Endothelial cell of hepatic sinusoid (primary cell): ENCODE measurements around the gene DNAJC30.
"Not testable (repeated sequence)": the region's sequence is repeated elsewhere in the genome, so short reads cannot be mapped to it uniquely, and the experiment has no call there.

Source experiments
- in situ Hi-C: cut with HindIII; loops from 2 replicates; pipeline ENCODE4 v1.10.0; 2017; ENCODE audit warnings: low sequenced_read_pairs

The DNAJC30 gene

DNA sequence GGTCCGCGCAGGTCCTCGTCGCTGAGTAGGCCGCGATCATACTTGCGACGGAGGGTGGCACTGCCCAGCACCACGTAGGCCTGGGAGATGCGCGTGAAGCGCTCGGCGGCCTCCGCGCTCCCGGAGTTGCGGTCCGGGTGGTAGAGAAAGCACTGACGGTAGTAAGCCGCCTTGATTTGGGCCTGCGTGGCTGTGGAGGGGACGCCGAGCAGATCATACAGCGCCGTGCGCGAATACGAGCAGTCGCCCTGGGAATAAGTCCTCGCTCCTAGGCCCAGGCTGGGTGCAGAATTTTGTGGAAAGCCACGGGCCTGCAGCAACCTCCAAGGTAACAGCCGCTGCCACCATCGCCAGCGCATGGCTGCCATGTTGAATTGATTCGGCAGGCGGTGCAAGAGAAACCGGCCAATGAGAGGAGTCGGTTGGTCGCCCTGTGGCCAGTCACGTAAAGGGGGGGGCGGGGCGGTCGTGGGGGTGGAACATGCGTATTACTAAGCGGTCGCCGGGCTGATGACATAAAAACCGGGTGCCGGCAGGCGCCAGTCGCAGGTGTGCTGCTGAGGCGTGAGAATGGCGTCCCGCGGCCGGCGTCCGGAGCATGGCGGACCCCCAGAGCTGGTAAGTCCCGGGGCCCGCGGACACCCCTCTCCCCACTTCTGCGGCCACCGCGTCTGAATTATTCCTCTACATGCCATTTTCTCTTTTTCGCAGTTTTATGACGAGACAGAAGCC, at the start of gene DNAJC30, which contains the start of gene BUD23:
TSS of gene DNAJC30 (minus strand) at position 398 of the 732 bp plus-strand sequence. CDS start at position 368, 30 bp downstream.
TSS of gene BUD23 (plus strand) at position 542 of the 732 bp plus-strand sequence. CDS start at position 571, 29 bp downstream.
- in situ Hi-C loops: no loop called here

DNA sequence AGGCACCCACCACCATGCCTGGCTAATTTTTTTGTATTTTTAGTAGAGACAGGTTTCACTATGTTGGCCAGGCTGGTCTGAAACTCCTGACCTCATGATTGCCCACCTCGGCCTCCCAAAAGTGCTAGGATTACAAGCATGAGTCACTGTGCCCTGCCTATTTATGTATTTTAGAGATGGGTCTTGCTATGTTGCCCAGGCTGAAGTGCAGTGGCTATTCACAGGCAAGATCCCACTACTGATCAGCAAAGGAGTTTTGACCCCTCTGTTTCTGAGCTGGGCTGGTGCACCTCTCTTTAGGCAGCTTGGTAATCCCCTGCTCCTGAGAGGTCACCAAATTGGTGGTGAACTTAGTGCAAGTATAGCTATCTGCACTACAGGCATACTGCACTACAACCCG, 49.1 kb upstream of the DNAJC30 start:
- in situ Hi-C loops: no loop called here

DNA sequence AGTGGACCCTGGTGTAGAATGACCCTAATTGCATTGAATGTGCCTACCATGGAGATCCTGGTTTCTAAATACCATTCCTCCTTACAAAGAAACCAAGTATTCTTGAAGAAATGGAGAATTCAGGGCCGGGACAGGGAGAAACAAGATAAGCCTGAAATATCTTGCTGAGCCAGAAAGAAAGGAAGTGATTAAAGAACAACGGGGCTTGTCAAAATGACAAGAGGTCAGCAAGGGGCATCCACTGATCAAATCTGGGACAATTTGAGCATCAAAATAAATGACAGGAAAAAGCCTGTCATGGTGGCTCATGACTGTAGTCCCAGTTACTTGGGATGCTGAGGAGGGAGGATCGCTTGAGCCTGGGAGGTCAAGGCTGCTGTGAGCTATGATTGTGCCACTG, 47.2 kb upstream of the DNAJC30 start:
- in situ Hi-C loops: no loop called here

DNA sequence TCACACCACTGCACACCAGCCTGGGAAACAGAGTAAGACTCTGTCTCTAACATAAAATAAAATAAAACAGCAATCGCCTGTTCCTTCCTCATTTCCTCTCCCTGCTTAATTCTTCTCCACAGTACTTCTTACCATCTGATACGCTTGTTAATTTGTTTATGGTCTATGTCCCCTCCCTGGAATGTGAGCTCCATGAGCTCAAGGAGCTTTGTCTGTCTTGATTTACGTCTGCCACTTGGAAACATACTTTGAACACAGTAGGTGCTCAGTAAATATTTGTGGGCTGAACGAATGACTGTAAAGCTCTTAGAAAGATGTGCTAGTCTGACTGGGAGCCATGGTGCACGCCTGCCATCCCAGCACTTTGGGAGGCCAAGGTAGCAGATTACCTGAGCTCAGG, 45.3 kb upstream of the DNAJC30 start:
- in situ Hi-C loops: loop anchor here (5.0 kb wide), 1 partner anchor 126 kb away; no protein-coding TSS in a partner anchor

DNA sequence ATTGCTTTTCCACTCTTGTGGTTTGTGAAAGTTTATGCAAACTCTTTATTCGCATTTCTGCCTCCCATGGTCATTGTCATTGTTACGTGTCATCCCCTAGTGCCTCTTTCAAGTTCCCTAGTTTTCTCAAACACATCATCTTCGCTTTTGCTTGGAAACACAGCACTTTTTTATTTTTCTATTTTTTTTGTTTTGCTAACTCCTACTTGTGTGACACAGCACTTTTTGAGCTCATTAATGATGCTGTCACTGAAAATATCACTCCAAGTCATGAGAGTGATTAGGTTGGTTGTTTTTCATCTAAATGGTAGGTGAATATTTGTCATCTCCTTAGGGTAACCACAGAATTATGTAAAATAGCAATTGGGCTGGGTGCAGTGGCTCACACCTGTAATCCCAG, 44.7 kb upstream of the DNAJC30 start:
- in situ Hi-C loops: loop anchor here (5.0 kb wide), 1 partner anchor 126 kb away; no protein-coding TSS in a partner anchor

DNA sequence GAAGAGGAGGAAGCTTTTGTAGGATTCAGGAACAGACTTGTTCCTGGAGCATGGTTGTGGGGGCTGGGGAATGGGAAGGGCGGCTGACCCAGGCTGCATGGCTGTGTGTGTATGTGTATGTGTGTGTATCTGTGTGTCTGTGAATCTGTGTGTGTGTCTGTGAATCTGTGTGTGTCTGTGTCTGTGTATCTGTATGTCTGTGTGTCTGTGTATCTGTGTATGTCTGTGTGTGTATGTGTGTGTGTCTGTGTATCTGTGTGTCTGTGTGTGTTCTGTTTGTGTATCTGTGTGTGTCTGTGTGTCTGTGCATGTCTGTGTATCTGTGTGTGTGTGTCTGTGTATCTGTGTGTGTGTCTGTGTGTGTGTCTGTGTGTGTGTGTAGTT, 42.8 kb upstream of the DNAJC30 start:
- in situ Hi-C loops: loop anchor here (5.0 kb wide), 1 partner anchor 124 kb away; no protein-coding TSS in a partner anchor

DNA sequence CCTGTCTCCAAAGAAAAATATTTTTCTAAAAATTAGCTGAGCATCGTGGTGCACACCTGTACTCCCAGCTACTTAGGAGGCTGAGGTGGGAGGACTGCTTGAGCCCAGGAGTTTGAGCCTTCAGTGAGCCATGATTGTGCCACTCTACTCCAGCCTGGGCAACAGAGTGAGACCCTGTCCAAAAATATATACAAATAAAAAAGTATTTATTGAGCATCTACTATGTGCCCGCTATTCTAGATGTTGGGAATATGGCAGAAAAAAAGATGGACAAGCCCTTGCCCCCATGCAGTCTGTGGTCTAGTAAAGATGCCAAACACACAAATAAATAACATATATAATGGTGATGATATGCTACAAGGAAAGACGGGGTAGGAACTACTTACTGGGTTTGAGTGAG, 40.6 kb upstream of the DNAJC30 start:
- in situ Hi-C loops: no loop called here

DNA sequence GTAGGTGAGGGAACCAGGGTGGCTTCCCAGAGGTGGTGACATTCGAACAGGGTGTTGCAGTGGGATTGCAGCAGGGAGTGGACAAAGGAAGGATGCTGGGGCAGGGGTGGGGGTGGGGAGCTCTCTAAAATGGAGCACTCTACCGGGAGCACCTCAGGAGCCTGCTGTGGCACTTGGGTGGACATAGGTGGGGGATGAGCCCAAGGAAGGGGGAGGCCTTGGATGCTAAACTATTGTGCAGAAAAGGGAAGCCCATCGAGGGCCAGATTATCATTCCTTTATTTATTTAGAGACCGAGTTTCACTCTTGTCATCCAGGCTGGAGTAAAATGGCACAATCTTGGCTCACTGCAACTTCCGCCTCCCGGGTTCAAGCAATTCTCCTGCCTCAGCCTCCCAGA, 39.5 kb upstream of the DNAJC30 start:
- in situ Hi-C loops: no loop called here

DNA sequence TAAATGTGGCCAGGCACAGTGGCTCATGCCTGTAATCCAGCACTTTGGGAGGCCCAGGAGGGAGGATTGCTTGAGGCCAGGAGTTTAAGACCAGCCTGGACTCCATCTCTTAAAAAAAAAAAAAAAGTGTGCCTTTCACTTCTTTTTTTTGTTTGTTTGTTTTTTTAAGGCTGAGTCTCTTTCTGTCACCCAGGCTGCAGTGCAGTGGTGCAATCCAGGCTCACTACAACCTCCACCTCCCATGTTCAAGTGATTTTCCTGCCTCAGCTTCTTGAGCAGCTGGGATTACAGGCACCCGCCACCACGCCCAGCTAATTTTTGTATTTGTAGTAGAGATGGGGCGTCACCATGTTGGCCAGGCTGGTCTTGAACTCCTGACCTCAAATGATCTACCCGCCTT, 38.9 kb upstream of the DNAJC30 start:
- in situ Hi-C loops: not testable (repeated sequence)

DNA sequence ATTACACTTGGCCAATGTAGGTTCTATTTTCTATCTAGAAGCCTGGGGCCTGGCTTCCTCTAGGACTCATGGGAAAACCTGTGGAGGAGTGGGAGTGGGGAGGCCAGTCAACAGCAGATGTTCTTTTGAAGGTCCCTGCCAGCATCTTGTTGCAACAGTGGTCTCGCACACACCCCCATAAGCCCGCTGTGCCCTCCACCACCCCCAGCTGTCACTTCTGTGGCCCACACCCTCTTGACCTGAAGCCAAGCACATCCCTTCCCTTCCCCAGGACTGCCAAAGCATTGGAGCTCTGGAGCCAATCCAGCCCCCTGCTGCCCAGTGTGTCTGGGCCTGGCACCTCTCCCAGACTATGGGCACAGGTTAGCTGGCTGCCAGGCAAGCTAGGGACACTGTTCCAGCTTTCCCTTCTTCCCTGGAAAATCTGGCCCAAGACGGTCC, 38.1 kb upstream of the DNAJC30 start:
- in situ Hi-C loops: no loop called here

DNA sequence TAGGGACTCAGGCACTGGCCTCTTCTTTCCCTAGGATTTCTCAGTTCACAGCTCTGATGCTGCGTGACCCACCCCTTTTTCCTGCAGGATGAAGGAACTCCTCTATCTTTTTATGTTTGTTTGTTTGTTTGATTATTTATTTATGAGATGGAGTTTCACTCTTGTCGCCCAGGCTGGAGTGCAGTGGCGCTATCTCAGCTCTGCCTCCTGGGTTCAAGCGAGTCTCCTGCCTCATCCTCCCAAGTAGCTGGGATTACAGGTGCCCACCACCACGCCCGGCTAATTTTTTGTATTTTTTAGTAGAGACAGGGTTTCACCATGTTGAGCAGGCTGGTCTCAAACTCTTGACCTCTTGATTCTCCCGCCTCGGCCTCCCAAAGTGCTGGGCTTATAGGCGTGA, 37.2 kb upstream of the DNAJC30 start:
- in situ Hi-C loops: not testable (repeated sequence)

DNA sequence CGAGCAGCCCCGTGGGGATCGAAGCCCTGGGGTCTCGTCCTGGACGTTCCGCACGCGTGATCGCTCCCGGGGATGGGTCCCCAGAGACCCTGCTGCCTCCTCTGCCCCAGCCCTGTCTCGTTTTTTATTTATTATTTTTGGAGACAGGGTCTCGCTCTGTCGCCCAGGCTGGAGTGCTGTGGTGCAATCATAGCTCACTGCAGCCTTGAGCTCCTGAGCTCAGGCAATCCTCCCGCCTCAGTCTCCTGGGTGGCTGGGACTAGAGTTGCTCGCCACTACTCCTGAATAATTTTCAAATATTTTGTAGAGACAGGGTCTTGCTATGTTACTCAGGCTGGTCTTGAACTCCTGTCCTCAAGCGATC, 36.5 kb upstream of the DNAJC30 start:
- in situ Hi-C loops: no loop called here

DNA sequence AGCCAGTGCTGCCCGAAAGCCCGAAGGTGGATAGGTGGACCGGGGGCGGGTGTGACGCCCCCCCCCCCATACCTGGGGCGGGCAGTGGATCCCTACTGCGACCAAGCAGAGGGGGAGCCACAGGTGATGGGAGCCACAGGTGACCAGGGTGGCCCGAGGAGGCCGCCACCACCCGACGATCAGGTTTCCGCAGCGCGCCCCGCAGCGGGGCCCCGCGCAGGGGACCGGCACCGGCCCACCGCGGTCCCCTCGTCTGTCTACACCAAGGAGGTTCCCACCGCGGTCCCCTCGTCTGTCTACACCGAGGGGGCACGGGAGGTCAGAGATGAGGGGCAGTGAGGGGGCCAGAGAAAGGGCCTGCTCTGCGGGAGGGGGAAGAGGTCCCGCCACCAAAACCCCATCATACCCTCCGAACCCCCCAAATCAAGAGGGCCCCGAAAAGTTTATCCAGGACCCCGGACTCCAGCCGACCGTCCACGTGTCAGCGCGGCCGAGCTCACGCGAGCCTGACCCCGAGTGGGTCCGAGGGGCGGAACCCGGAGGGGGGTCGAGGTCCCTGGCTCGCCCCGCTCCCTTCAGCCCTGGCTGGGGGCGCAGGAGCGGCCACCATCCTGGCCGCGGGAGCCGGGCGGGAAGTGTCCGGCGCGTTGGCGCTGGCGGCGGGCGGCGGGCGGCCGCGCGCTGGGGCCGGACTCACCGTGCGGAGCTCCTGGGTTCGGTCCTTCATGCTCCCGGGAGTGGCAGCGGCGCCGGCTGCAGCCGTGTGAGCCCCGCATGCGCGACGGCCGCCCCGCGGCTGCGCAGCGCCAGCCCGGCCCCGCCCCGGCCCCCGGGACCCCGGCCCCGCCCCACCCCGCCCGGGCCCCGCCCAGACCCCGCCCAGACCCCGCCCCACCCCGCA, 35.9 kb upstream of the DNAJC30 start, which contains the start of gene STX1A:
TSS of gene STX1A (minus strand) at position 765 of the 901 bp plus-strand sequence. CDS start at position 727, 38 bp downstream.
- in situ Hi-C loops: no loop called here

DNA sequence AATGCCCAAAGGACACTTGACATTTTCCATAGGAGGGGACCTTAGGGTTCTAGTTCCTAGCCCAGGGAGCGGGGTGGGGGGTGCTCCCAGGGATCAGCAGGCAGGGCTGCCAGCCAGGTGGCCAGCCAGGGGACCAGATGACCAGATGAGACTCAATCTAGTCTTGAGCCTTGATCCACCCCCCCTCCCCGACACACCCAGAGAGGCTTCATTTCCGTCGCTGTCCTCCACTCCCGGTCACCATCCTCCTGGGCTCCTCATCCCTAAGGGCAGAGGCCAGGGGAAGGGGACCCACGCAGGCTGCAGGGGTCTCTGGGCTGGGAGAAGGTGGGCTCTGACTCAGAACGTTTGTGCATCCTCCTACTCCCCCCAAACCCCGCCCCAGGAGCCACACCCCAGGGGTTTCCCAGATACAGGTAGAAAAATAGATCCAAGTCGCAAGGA, 35.2 kb upstream of the DNAJC30 start:
- in situ Hi-C loops: no loop called here

DNA sequence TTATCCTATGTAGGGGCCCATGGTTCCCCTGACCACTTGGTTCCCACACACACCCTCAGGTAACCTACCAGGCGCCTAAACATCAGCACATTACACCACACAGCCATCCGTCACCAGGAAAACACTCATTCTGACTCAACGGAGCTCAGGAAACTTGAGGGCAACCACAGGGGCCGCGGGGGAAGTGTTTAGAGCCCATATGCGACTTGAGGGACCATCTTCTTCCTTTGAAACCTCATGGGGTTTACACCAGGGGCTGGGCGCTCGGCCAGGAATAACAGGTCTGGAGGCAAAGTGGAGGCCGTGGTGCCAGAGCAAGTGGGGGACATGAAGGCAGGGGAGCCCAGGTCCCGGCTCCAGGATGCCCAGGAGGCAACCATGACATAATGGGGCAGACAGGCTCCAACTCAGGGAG, 34.7 kb upstream of the DNAJC30 start:
- in situ Hi-C loops: no loop called here

DNA sequence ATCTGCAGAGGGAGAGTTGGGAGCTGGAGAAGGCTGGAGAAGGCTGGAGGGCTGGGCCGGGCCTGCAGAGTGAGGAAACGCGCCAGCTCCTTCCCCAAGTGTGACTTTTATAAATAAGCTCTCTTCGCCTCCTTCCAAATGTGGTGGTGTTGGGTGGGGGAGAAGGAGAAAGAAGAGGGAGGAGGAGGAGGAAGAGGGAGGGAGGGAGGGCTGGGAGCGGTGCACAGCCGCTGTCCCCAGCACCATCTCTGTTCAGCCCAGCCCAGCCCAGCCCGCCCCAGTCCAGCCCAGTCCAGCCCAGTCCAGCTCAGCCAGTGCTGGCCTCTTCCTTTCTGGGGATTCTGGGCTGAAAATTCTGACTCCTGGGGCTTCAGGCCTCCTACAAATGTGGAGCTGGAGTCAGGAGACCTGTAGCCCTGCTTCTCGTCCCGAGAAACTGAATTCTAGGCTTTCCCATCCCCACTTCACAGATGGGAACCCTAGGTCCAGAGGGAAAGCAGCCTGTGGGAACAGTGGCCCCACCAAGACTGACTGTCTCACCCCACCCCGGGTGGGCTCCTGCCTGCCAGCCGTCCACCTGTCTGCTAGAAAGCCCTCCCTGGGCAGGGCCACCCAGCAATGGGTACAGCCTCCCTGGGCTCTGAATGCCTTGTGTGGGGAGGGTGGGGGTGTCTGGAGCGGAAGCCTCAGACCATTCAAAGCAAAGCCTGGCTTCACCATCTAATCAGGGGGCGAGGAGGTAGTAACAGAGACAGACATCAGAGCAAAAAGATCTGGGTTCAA, 34.0 kb upstream of the DNAJC30 start:
- in situ Hi-C loops: no loop called here

DNA sequence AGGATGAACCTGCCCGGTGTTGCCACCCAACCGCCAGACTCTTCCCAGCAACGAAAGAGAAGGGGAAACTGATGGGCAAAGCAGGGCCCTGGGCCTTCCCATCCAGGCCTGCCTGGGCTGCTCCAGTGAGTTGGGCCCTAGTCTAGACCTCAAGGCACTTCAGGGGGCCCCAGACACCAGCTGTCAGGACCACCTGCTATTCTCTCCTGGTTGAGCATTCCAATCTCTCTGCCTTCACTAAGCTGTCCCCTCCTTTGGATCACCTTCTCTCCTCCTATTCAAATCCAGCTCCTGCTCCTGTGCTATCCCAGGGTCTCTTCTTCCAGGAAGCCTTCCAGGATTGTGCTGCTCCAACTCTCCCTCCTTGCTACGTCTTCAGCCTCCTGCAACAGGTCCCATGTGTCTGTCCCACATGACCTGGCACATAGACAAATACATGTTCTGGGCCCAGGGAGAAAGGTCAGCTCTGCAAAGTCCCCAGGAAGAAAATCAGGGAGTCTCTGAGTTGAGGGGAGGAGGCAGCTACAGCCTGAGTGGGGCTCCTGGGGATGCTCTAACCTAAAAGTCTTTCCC, 33.2 kb upstream of the DNAJC30 start:
- in situ Hi-C loops: no loop called here

DNA sequence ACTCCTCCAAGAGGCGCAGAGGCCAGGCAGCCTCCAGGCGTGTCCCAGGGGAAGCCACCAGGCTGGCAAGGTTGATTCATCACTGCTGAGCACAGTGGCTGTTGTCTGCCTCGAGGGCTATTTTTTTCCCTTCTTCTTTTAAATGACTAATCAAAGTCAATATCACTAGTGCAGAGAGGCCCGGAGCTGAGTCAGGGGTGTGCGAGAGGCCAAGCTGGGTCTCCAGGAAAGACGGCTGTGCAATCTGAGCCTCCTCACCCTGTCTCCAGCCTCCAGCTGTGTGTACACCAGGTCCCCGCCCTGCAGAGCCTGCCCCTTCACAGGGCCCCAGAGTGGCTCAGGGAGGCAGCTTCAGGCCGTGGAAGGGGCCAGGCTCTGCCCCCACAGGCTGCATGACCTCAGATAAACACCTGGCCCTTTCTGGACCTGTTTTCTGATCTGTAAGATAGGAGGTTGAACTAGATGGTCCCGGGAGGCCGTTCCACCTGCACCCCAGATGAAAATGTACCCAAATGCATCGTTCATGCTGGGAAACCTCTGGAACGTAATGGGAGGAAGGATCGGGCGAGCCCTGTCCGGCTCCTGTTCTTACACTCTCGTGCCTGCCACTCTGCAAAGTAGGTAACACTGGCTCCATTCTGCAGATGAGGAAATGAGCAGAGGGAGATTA, 32.5 kb upstream of the DNAJC30 start:
- in situ Hi-C loops: no loop called here

DNA sequence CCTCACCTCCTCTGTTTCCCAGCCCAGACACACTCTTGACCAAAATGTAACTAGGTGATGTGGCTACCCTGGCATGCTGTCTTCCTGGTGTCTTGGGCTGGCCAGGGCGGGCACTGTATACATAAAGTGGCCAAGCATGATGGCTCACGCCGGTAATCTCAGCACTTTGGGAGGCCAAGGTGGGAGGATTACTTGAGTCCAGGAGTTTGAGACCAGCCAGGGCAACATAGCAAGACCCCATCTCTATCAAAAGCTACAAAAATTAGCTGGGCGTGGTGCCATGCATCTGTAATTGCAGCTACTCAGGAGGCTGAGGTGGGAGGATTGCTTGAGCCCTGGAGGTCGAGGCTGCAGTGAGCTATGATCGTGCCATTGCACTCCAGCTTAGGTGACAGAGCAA, 30.1 kb upstream of the DNAJC30 start:
- in situ Hi-C loops: not testable (repeated sequence)

DNA sequence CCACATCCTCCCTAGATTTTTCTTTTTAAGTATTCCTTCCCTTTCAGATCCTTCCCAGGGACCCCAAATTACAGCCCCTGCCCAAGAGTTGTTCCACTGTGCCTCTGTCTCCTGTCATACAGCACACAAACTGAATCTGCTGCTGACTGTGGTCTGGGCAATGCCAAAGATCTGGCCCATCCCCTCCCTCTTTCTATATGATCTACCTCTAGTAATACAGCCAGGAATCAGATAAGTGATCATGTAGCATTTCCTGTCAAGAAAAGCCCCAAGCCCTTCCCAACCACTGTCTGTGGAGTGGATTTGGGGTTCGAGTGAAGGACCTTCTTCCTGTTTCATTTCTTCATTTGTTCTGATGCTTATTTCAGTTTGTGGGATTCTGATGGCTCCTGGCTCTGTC, 29.5 kb upstream of the DNAJC30 start:
- in situ Hi-C loops: no loop called here
